GM12878 (cell line): ENCODE results near the gene ZNF428. TPM values are rescaled to one million over a fixed set of nuclear protein-coding genes. Genes with fewer than 3 reads are reported as not detected.

Experiments
- ATAC-seq: fragments of 200-7000 bp; cut with Tn5 transposase; 3 replicates; pipeline ENCODE4 v1.9.1; 2020; ENCODE audit warnings: mild to moderate bottlenecking, moderate library complexity
- BruUV-seq: library from RNA; stranded (reverse); fragments of 400-500 nt; replicated peaks from 2 replicates; lab custom pipeline; 2021; lab: Mats Ljungman, UMichigan
- CTCF ChIA-PET: fragments of 300-600 bp; sonication (Branson Sonifier 250); formaldehyde crosslinking; extraction: SDS; loops from one replicate; lab custom pipeline; 2021; ENCODE audit warnings: inconsistent platforms; lab: Yijun Ruan, JAX
- POLR2A ChIA-PET: fragments of 350-600 bp; formaldehyde crosslinking; extraction: SDS; loops from one replicate; lab custom pipeline; 2021; ENCODE audit warnings: inconsistent platforms; lab: Charles Lee
- RAD21 ChIA-PET: fragments of 300-600 bp; sonication (Branson Sonifier 250); formaldehyde crosslinking; loops from one replicate; lab custom pipeline; 2023; ENCODE audit warnings: antibody characterized with exemption; ENCODE audit not compliant: unreplicated experiment; lab: Charles Lee
- SMC1A ChIA-PET: fragments of 300-600 bp; sonication (Branson Sonifier 250); formaldehyde crosslinking; loops from one replicate; lab custom pipeline; 2023; ENCODE audit not compliant: unreplicated experiment, uncharacterized antibody; lab: Charles Lee
- DNase-seq: peaks from one replicate; pipeline ENCODE4 v3.0.0-alpha.2; 2011; ENCODE audit warnings: low read depth, low spot score
- FAIRE-seq: peaks from 3 replicates; lab custom pipeline; 2011; peaks lifted over from hg19 to GRCh38; lab: Jason Lieb, UNC
- H2AFZ ChIP-seq: 2 replicates; pipeline ENCODE4 v1.6.0; 2011; ENCODE audit warnings: low read depth, low read length, control low read depth; ENCODE audit not compliant: control insufficient read depth
- H3K27ac ChIP-seq: 2 replicates; pipeline ENCODE4 v1.5.1; 2011; ENCODE audit warnings: control low read depth; ENCODE audit not compliant: control insufficient read depth, insufficient read depth
- H3K27me3 ChIP-seq, 2 experiments: replicated peaks in 1 of 2; 2 replicates each; pipeline versions ENCODE4 v1.6.0 to v1.6.1; 2011; ENCODE audit warnings: low read length in 1 of 2; ENCODE audit not compliant: control insufficient read depth in 2 of 2, insufficient read depth in 2 of 2
- H3K36me3 ChIP-seq, 2 experiments: 2 replicates each; pipeline ENCODE4 v1.5.1; 2011; ENCODE audit warnings: low read length in 1 of 2; ENCODE audit not compliant: control insufficient read depth in 2 of 2, insufficient read depth in 2 of 2
- H3K4me1 ChIP-seq: 2 replicates; pipeline ENCODE4 v1.6.1; 2011; ENCODE audit warnings: mild to moderate bottlenecking, low read length, moderate library complexity, mixed read lengths; ENCODE audit not compliant: control insufficient read depth, insufficient read depth
- H3K4me2 ChIP-seq: 2 replicates; pipeline ENCODE4 v1.6.0; 2011; ENCODE audit warnings: control low read depth; ENCODE audit not compliant: control insufficient read depth, insufficient read depth
- H3K4me3 ChIP-seq: fragments of 200-600 bp; sonication (generic); 2 replicates; pipeline ENCODE4 v1.5.1; 2016
- H3K79me2 ChIP-seq: 2 replicates; pipeline ENCODE4 v1.6.0; 2011; ENCODE audit warnings: low read length; ENCODE audit not compliant: control insufficient read depth, insufficient read depth
- H3K9ac ChIP-seq: 2 replicates; pipeline ENCODE4 v1.8.0; 2011; ENCODE audit warnings: low read length, control low read depth, mixed read lengths; ENCODE audit not compliant: control insufficient read depth, insufficient read depth
- H3K9me3 ChIP-seq: replicated peaks from 3 replicates; pipeline ENCODE4 v1.5.1; 2011; ENCODE audit warnings: mild to moderate bottlenecking, low read length; ENCODE audit not compliant: control insufficient read depth, insufficient read depth
- H4K20me1 ChIP-seq: 2 replicates; pipeline ENCODE4 v1.6.0; 2011; ENCODE audit not compliant: control insufficient read depth, insufficient read depth
- ATF7 ChIP-seq: fragments of 450-650 bp; IDR thresholded peaks from 2 replicates; pipeline ENCODE4 v1.6.1; 2016; ENCODE audit warnings: low read depth, mild to moderate bottlenecking
- BHLHE40 ChIP-seq, 2 experiments: fragments of 450-650 bp in 1 of 2; IDR thresholded peaks; 2 replicates each; pipeline ENCODE4 v1.6.1; 2011 to 2017; ENCODE audit warnings: low read depth in 2 of 2, borderline replicate concordance in 1 of 2, improper control_type of control experiment in 1 of 2, low read length in 1 of 2, mild to moderate bottlenecking in 1 of 2
- ESRRA ChIP-seq: IDR thresholded peaks from 2 replicates; pipeline ENCODE4 v1.6.1; 2012; ENCODE audit warnings: mild to moderate bottlenecking, low read length, improper control_type of control experiment
- FOXK2 ChIP-seq: fragments of 450-650 bp; IDR thresholded peaks from 2 replicates; pipeline ENCODE4 v1.6.1; 2017; ENCODE audit warnings: mild to moderate bottlenecking, moderate library complexity
- JUND ChIP-seq: IDR thresholded peaks from 2 replicates; pipeline ENCODE4 v1.6.1; 2012; ENCODE audit warnings: low read depth, mild to moderate bottlenecking, low read length, improper control_type of control experiment, moderate library complexity
- MEF2B ChIP-seq: fragments of 450-650 bp; IDR thresholded peaks from 2 replicates; pipeline ENCODE4 v1.6.1; 2018; ENCODE audit warnings: mild to moderate bottlenecking, moderate library complexity; ENCODE audit not compliant: partially characterized antibody, poor library complexity, severe bottlenecking
- SPI1 ChIP-seq: IDR thresholded peaks from 2 replicates; pipeline ENCODE4 v1.6.1; 2011; ENCODE audit warnings: low read depth, mild to moderate bottlenecking, low read length, moderate library complexity, borderline replicate concordance; ENCODE audit not compliant: insufficient read depth
- WRNIP1 ChIP-seq: IDR thresholded peaks from 2 replicates; pipeline ENCODE4 v1.6.1; 2011; ENCODE audit warnings: low read depth, low read length, improper control_type of control experiment, borderline replicate concordance
- WGBS: methylation state at CpG from one replicate; pipeline ENCODE4 v1.1.6; 2016; ENCODE audit warnings: low lambda C conversion rate; ENCODE audit not compliant: insufficient replicate concordance, insufficient coverage; ENCODE audit errors: missing lambda C conversion rate; 5-methylcytosine and 5-hydroxymethylcytosine counted together
- in situ Hi-C: fragments of 300-500 bp; cut with MboI; formaldehyde crosslinking; loops from 9 replicates; pipeline ENCODE4 v1.14.3; 2018; ENCODE audit warnings: mixed read lengths
- intact Hi-C: fragments of 100-400 bp; cut with micrococcal nuclease; formaldehyde crosslinking; loops from one replicate; pipeline ENCODE4 v1.14.2; 2022; ENCODE audit not compliant: unreplicated experiment
- polyA plus RNA-seq, 11 experiments: library from polyadenylated mRNA; depleted of rRNA in 4 of 11; unstranded in 6 of 11; stranded (reverse) in 5 of 11; fragments of >200 nt; fragmentation: Nextera tagmentation in 4 of 11; fragmentation: Illumina TruSeq in 1 of 11; extraction: Ambion mirVana in 4 of 11; extraction: Trizol in 1 of 11; gene quantifications; 1 replicate in 1 of 11; 2 replicates in 10 of 11; pipeline versions ENCODE4 v1.2.1 to v1.2.3, GENCODE V29; 2011 to 2016; ENCODE audit warnings: inconsistent platforms in 2 of 11, missing spikeins in 2 of 11, low read depth in 1 of 11
- total RNA-seq, 4 experiments: library from RNA; depleted of rRNA in 3 of 4; stranded (reverse); fragments of >200 nt in 3 of 4; fragmentation: Illumina TruSeq in 1 of 4; extraction: Trizol in 1 of 4; gene quantifications; 2 replicates each; pipeline versions ENCODE4 v1.2.1 to v1.2.3, GENCODE V29; 2013 to 2021
- TF ChIP-seq, protein P1 (sequence below): fragments of 450-650 bp; IDR thresholded peaks from 2 replicates; pipeline ENCODE4 v1.6.1; 2017; ENCODE audit warnings: antibody characterized with exemption, mild to moderate bottlenecking, moderate library complexity

ZNF428 gene
- total and polyA plus RNA-seq, 10 of the 15 experiments (the other 5 are each of a cell fraction or from before 2014, with no cell fraction given): 0.27 to 57.8 (median 20.4) TPM

GRCh38 chr19:43634872-43635560 is 15.6 kb upstream of the ZNF428 start:
- POLR2A ChIA-PET: no interaction called here
- Histone ChIP-seq H3K79me2 (no peaks in the 10 kb centered on the region), H3K9ac (no peak overlapping the region), H3K9me3 (no peaks in the 10 kb centered on the region), H3K27me3 (peaks cover 8 to 11% of the 10 kb centered on the region in 2 experiments), H3K27ac (no peak overlapping the region), H3K4me1 (peaks cover 5% of the 10 kb centered on the region), H2AFZ (no peak overlapping the region; the same call in 1 of the 2 replicates), H3K4me3 (no peak overlapping the region), H3K4me2 (no peak overlapping the region), H3K36me3 (no peaks in the 10 kb centered on the region), H4K20me1 (no peaks in the 10 kb centered on the region)
- DNase-seq: no peak
- TF ChIP-seq BHLHE40 (IDR thresholded peaks at IDR 0.05; ENCODE audit: borderline replicate concordance in 1 of 2, low read depth in 2 of 2, low read length in 1 of 2) (peak in 1 of 2 experiments; percentile 27; a peak in 1 of 4 replicates), MEF2B (peak; percentile 25), ESRRA (0 out of 2 replicates have a peak, but pooled peaks have one; percentile 21), FOXK2 (peak; percentile 84), JUND (peak; percentile 50; the same call in 1 of the 2 replicates), SPI1 (no peak), WRNIP1 (no peak), ATF7 (peak; percentile 43; the same call in 1 of the 2 replicates)
- TF ChIP-seq, protein P1, sequence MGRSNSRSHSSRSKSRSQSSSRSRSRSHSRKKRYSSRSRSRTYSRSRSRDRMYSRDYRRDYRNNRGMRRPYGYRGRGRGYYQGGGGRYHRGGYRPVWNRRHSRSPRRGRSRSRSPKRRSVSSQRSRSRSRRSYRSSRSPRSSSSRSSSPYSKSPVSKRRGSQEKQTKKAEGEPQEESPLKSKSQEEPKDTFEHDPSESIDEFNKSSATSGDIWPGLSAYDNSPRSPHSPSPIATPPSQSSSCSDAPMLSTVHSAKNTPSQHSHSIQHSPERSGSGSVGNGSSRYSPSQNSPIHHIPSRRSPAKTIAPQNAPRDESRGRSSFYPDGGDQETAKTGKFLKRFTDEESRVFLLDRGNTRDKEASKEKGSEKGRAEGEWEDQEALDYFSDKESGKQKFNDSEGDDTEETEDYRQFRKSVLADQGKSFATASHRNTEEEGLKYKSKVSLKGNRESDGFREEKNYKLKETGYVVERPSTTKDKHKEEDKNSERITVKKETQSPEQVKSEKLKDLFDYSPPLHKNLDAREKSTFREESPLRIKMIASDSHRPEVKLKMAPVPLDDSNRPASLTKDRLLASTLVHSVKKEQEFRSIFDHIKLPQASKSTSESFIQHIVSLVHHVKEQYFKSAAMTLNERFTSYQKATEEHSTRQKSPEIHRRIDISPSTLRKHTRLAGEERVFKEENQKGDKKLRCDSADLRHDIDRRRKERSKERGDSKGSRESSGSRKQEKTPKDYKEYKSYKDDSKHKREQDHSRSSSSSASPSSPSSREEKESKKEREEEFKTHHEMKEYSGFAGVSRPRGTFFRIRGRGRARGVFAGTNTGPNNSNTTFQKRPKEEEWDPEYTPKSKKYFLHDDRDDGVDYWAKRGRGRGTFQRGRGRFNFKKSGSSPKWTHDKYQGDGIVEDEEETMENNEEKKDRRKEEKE: peak; percentile 66; the same call in 1 of the 2 replicates
- no peak for FAIRE-seq
- CTCF ChIA-PET: interaction anchor here (1.6 kb wide), 1 partner anchor 115 kb away, joined by 4 read pairs; no protein-coding TSS in a partner anchor
- WGBS: under 1% methylated on average over 17 of the region's 17 CpGs
- no TSS peak for BruUV-seq
- intact Hi-C loops: no loop called here
- SMC1A ChIA-PET: no interaction called here
- in situ Hi-C loops: no loop called here
- RAD21 ChIA-PET: no interaction called here
- no peak for ATAC-seq
